GM13977 (cell line): Measurements from ENCODE around the gene TMED9.
"Not testable (repeated sequence)": the region's sequence is repeated elsewhere in the genome, so short reads cannot be mapped to it uniquely, and the experiment has no call there.

Experiments
- DNase-seq: peaks from one replicate; pipeline ENCODE4 v3.0.0; 2012; ENCODE audit warnings: low spot score
- CTCF ChIP-seq: IDR thresholded peaks from 2 replicates; pipeline ENCODE4 v1.5.1; 2012; ENCODE audit warnings: mild to moderate bottlenecking, control low read depth; ENCODE audit not compliant: insufficient read depth; ENCODE audit errors: extremely low read depth, missing control alignments
- in situ Hi-C: fragments of 300-500 bp; cut with MboI; formaldehyde crosslinking; loops from one replicate; pipeline ENCODE4 v1.12.0; 2022; ENCODE audit warnings: low sequenced_read_pairs, low pct_unique_long_range_greater_than_20kb, mixed read lengths, inconsistent platforms; ENCODE audit not compliant: unreplicated experiment

The TMED9 gene

GRCh38 chr5:177612215-177612673 lies 20.2 kb downstream of the TMED9 start:
- in situ Hi-C loops, result no loop called here

GRCh38 chr5:177620560-177620959 lies 28.6 kb downstream of the TMED9 start:
- DNase-seq, result no peak
- TF ChIP-seq CTCF, result no peak
- in situ Hi-C loops, result no loop called here

More at GRCh38 chr5:177612215-177612673, 20.2 kb downstream of the TMED9 start:
- DNase-seq, result no peak
- TF ChIP-seq CTCF, result no peak

GRCh38 chr5:177624172-177624571 lies 32.2 kb downstream of the TMED9 start:
- DNase-seq, in situ Hi-C loops: not testable (repeated sequence)

GRCh38 chr5:177630186-177630585 lies 38.2 kb downstream of the TMED9 start:
- DNase-seq, in situ Hi-C loops: not testable (repeated sequence)

- in situ Hi-C loops, result not testable (repeated sequence)
Measured at GRCh38 chr5:177634912-177635311, 42.9 kb downstream of the TMED9 start.

GRCh38 chr5:177645462-177645861 lies 53.5 kb downstream of the TMED9 start:
- DNase-seq, in situ Hi-C loops: not testable (repeated sequence)

More at GRCh38 chr5:177634912-177635311, 42.9 kb downstream of the TMED9 start:
- DNase-seq, result not testable (repeated sequence)
